Neural progenitor cell (in vitro differentiated cells): ENCODE results near the gene IL10RA. TPM values are rescaled to one million over a fixed set of nuclear protein-coding genes. Genes with fewer than 3 reads are reported as not detected.

Experiments
- DNase-seq: peaks from one replicate; pipeline ENCODE4 v3.0.0-alpha.2; 2016; ENCODE audit warnings: low spot score
- H2AFZ ChIP-seq: fragments of 200-600 bp; sonication (generic); replicated peaks from 2 replicates; pipeline ENCODE4 v1.6.1; 2016; ENCODE audit warnings: antibody characterized with exemption
- H3F3A ChIP-seq: fragments of 200-600 bp; sonication (generic); 2 replicates; pipeline ENCODE4 v1.6.1; 2016; ENCODE audit warnings: antibody characterized with exemption, low read depth
- H3K27ac ChIP-seq: fragments of 200-600 bp; sonication (generic); 2 replicates; pipeline ENCODE4 v1.5.1; 2016; ENCODE audit warnings: mild to moderate bottlenecking
- H3K27me3 ChIP-seq: fragments of 200-600 bp; sonication (generic); 2 replicates; pipeline ENCODE4 v1.6.1; 2016; ENCODE audit warnings: mild to moderate bottlenecking, moderate library complexity
- H3K36me3 ChIP-seq: fragments of 200-600 bp; sonication (generic); 2 replicates; pipeline ENCODE4 v1.5.1; 2016
- H3K4me1 ChIP-seq: fragments of 200-600 bp; sonication (generic); 2 replicates; pipeline ENCODE4 v1.6.1; 2016; ENCODE audit warnings: mixed run types
- H3K4me2 ChIP-seq: fragments of 200-600 bp; sonication (generic); 2 replicates; pipeline ENCODE4 v1.6.1; 2016
- H3K4me3 ChIP-seq: fragments of 200-600 bp; sonication (generic); 2 replicates; pipeline ENCODE4 v1.5.1; 2016
- H3K79me2 ChIP-seq: fragments of 200-600 bp; sonication (generic); 2 replicates; pipeline ENCODE4 v1.6.1; 2016; ENCODE audit warnings: low read depth
- H3K9ac ChIP-seq: fragments of 200-600 bp; sonication (generic); 2 replicates; pipeline ENCODE4 v1.6.1; 2016
- H3K9me3 ChIP-seq: fragments of 200-600 bp; sonication (generic); 2 replicates; pipeline ENCODE4 v1.5.1; 2016; ENCODE audit warnings: low read depth
- H4K20me1 ChIP-seq: fragments of 200-600 bp; sonication (generic); 2 replicates; pipeline ENCODE4 v1.6.1; 2016; ENCODE audit warnings: low read depth
- H3K27ac Mint-ChIP-seq: 3 replicates; pipeline ENCODE4 v1.8.0; 2021; ENCODE audit warnings: mixed read lengths
- H3K27me3 Mint-ChIP-seq: 2 replicates; pipeline ENCODE4 v1.8.0; 2022; ENCODE audit warnings: low read depth, mild to moderate bottlenecking, inconsistent platforms, moderate library complexity, mixed read lengths; ENCODE audit not compliant: insufficient read depth
- H3K36me3 Mint-ChIP-seq: 3 replicates; pipeline ENCODE4 v1.8.0; 2021; ENCODE audit warnings: mixed read lengths
- H3K4me1 Mint-ChIP-seq: 3 replicates; pipeline ENCODE4 v1.8.0; 2021; ENCODE audit warnings: mixed read lengths
- H3K4me3 Mint-ChIP-seq: 3 replicates; pipeline ENCODE4 v1.8.0; 2021; ENCODE audit warnings: mild to moderate bottlenecking, moderate library complexity, mixed read lengths
- H3K9me3 Mint-ChIP-seq: 3 replicates; pipeline ENCODE4 v1.8.0; 2020; ENCODE audit warnings: mixed read lengths
- CTCF ChIP-seq: fragments of 200-600 bp; sonication (generic); IDR thresholded peaks from 2 replicates; pipeline ENCODE4 v1.5.1; 2017; ENCODE audit warnings: antibody characterized with exemption, mild to moderate bottlenecking
- EZH2 ChIP-seq: fragments of 200-600 bp; sonication (generic); IDR thresholded peaks from 2 replicates; pipeline ENCODE4 v1.6.1; 2017; ENCODE audit warnings: antibody characterized with exemption, mild to moderate bottlenecking, moderate library complexity
- EZH2phosphoT487 ChIP-seq: fragments of 200-600 bp; sonication (generic); IDR thresholded peaks from 2 replicates; pipeline ENCODE4 v1.6.1; 2017; ENCODE audit warnings: antibody characterized with exemption
- total RNA-seq: library from RNA; depleted of rRNA; stranded (reverse); fragments of >200 nt; gene quantifications from 2 replicates; pipeline ENCODE4 v1.2.3, GENCODE V29; 2015; ENCODE audit warnings: low replicate concordance

The IL10RA gene
- total RNA-seq, 1 donor from 2014 or later = not detected

- no peak overlapping the region for H3K4me3 ChIP-seq
Observed at GRCh38 chr11:117986981-117987574, 884 bp downstream of the IL10RA start.

GRCh38 chr11:117989351-117990102 is 3.3 kb downstream of the IL10RA start:
- no peaks in the 10 kb centered on the region for H3K36me3 ChIP-seq
- H3K9me3 ChIP-seq = no peaks in the 10 kb centered on the region
- H3K27me3 ChIP-seq = peaks cover 55% of the 10 kb centered on the region
- Mint-ChIP-seq H3K9me3 (no peaks in the 10 kb centered on the region), H3K4me1 (peaks cover 9% of the 10 kb centered on the region), H3K27me3 (peaks cover 22% of the 10 kb centered on the region), H3K27ac (no peak overlapping the region), H3K36me3 (no peaks in the 10 kb centered on the region), H3K4me3 (no peak overlapping the region)
- H3K9ac ChIP-seq = no peak overlapping the region
- no peak overlapping the region for H2AFZ ChIP-seq
- TF ChIP-seq EZH2 (no peak), CTCF (no peak), EZH2phosphoT487 (no peak)
- no peaks in the 10 kb centered on the region for H3K79me2 ChIP-seq
- peaks cover 6% of the 10 kb centered on the region for H4K20me1 ChIP-seq
- H3F3A ChIP-seq = peaks cover 10% of the 10 kb centered on the region
- no peak overlapping the region for H3K4me3 ChIP-seq
- no peak for DNase-seq
- H3K4me2 ChIP-seq = no peak overlapping the region
- H3K4me1 ChIP-seq = peaks cover 7% of the 10 kb centered on the region
- H3K27ac ChIP-seq = no peak overlapping the region

More at GRCh38 chr11:117986981-117987574, 884 bp downstream of the IL10RA start:
- peaks cover 22% of the 10 kb centered on the region for H3K27me3 Mint-ChIP-seq
- no peaks in the 10 kb centered on the region for H3K9me3 Mint-ChIP-seq
- no peak for DNase-seq
- no peak overlapping the region for H3K4me2 ChIP-seq
- no peaks in the 10 kb centered on the region for H3K9me3 ChIP-seq
- TF ChIP-seq CTCF (no peak), EZH2 (no peak), EZH2phosphoT487 (no peak)
- peak overlapping the region; percentile 79 for H3K4me3 Mint-ChIP-seq
- peaks cover 9% of the 10 kb centered on the region for H3K4me1 Mint-ChIP-seq
- H3K9ac ChIP-seq = no peak overlapping the region
- H3K27ac ChIP-seq = no peak overlapping the region
- peaks cover 6% of the 10 kb centered on the region for H4K20me1 ChIP-seq
- H3K27me3 ChIP-seq = peaks cover 61% of the 10 kb centered on the region
- H2AFZ ChIP-seq = no peak overlapping the region
- H3F3A ChIP-seq = peaks cover 10% of the 10 kb centered on the region
- H3K36me3 Mint-ChIP-seq = no peaks in the 10 kb centered on the region
- H3K27ac Mint-ChIP-seq = no peak overlapping the region
- no peaks in the 10 kb centered on the region for H3K79me2 ChIP-seq
- no peaks in the 10 kb centered on the region for H3K36me3 ChIP-seq
- no peaks in the 10 kb centered on the region for H3K4me1 ChIP-seq

- Histone ChIP-seq H3F3A (peaks cover under 1% of the 10 kb centered on the region), H3K79me2 (no peaks in the 10 kb centered on the region), H3K4me2 (no peak overlapping the region), H3K4me3 (no peak overlapping the region), H3K4me1 (peaks cover 9% of the 10 kb centered on the region), H3K9ac (no peak overlapping the region), H2AFZ (no peak overlapping the region), H3K27ac (no peak overlapping the region), H3K36me3 (no peaks in the 10 kb centered on the region), H3K27me3 (peaks cover 29% of the 10 kb centered on the region), H3K9me3 (no peaks in the 10 kb centered on the region), H4K20me1 (no peaks in the 10 kb centered on the region)
- Mint-ChIP-seq H3K36me3 (no peaks in the 10 kb centered on the region), H3K9me3 (no peaks in the 10 kb centered on the region), H3K4me3 (no peak overlapping the region), H3K27ac (no peak overlapping the region), H3K4me1 (no peaks in the 10 kb centered on the region), H3K27me3 (peaks cover 21% of the 10 kb centered on the region)
- TF ChIP-seq EZH2 = no peak
- TF ChIP-seq CTCF = no peak
- no peak for TF ChIP-seq EZH2phosphoT487
- DNase-seq = no peak
Observed at GRCh38 chr11:117992136-117992535, 5.9 kb downstream of the IL10RA start.
